Measurements from ENCODE around the gene CNNM3.

GRCh38 chr2:96773922-96774321, 42.1 kb upstream of the CNNM3 start:
- no peak for TF ChIP-seq CTCF (IDR thresholded peaks at IDR 0.05; ENCODE audit: poor library complexity)
- TF ChIP-seq EZH2 (IDR thresholded peaks at IDR 0.05; ENCODE audit: borderline replicate concordance) = no peak
- no peak for TF ChIP-seq EZH2phosphoT487 (IDR thresholded peaks at IDR 0.05; ENCODE audit: low read depth, severe bottlenecking, unreplicated experiment)

All from hepatocyte (in vitro differentiated cells).